VCaP (cell line): ENCODE results near the gene MINDY2.

Source experiments
- H3K27ac ChIP-seq: fragments of 450-650 bp; 2 replicates; pipeline ENCODE4 v1.5.1; 2017
- TF ChIP-seq, protein P1 (sequence below): fragments of 450-650 bp; conservative IDR thresholded peaks from 2 replicates; pipeline ENCODE4 v1.5.1; 2017; ENCODE audit warnings: mild to moderate bottlenecking, moderate library complexity

The MINDY2 gene

DNA sequence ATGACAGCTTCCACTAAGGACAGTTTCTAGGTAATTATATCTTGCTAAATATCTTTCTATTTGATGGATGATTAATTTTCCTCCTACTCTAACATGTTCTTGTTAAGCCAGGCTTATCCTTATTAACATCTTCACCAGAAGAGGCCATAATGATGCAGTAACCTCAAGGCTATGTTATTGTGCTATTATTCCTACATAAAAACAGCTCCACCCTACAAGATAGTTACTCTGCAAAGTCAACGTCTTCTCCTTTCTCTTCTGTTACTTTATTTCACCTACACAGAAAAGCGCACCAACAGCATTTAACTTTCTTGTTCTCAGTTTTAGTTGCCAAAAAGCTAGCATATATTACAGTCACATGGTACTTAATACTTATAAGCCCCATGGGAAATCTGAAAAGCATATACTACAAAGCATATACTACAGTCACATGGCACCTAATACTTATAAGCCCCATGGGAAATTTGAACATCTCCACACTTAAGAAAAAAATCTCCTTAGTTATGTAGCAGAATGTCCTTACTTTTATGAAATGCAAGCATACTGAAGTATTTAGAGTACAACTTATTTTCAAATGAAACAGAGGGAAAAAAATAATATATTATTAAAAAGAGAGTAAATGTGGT is 35.0 kb upstream of the MINDY2 start:
- TF ChIP-seq, protein P1, sequence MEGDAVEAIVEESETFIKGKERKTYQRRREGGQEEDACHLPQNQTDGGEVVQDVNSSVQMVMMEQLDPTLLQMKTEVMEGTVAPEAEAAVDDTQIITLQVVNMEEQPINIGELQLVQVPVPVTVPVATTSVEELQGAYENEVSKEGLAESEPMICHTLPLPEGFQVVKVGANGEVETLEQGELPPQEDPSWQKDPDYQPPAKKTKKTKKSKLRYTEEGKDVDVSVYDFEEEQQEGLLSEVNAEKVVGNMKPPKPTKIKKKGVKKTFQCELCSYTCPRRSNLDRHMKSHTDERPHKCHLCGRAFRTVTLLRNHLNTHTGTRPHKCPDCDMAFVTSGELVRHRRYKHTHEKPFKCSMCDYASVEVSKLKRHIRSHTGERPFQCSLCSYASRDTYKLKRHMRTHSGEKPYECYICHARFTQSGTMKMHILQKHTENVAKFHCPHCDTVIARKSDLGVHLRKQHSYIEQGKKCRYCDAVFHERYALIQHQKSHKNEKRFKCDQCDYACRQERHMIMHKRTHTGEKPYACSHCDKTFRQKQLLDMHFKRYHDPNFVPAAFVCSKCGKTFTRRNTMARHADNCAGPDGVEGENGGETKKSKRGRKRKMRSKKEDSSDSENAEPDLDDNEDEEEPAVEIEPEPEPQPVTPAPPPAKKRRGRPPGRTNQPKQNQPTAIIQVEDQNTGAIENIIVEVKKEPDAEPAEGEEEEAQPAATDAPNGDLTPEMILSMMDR, result no peak
- H3K27ac ChIP-seq, result no peak overlapping the region

DNA sequence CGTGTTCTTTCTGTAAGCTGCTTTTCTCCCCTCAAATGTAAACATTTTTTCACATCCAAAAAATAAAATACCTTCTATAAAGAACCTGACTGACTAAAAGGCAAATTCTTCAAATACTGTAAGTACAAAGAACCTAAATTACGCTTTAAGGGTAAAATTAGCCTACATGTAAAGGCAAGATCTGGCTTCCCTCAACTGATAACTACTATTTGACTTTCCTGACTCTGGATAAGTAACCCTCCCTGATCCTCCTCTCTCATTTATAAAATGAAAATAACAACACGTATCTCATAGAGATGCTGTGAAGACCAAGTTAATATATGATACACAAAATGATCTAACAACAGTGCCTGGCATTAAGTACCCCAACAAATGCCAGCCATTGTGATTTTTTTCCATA is 33.8 kb upstream of the MINDY2 start:
- H3K27ac ChIP-seq, result no peak overlapping the region
- TF ChIP-seq, protein P1, result no peak

DNA sequence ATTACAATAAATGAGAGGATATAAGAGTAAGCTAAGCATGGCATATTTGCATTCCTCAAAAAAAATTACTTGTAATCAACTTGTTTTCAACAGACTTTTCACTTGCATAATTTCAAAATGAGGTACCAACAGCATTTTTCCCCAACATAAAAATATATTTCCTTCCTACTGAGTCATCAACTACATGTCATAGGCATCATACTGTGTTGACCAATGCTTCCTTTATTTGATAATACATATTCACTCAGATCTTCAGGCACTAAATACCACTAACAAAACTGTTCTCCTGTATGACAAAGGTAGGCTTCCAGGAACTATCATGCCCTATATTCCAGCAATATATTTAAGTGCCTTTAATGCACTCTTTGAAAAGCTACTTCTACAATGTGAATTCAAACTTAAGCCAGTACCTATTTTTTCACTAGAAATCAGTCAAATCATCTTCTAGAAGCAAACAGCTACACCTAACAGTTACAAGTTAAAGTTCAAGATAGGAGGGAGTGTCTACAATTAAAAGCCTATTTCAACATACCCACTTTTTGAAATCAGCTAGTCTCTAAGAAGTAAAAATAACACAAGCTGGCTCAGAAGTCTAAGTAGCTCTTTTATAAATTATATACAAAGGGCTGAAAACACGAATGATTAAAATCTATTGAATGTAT is 32.9 kb upstream of the MINDY2 start:
- TF ChIP-seq, protein P1, result no peak
- no peak overlapping the region for H3K27ac ChIP-seq

DNA sequence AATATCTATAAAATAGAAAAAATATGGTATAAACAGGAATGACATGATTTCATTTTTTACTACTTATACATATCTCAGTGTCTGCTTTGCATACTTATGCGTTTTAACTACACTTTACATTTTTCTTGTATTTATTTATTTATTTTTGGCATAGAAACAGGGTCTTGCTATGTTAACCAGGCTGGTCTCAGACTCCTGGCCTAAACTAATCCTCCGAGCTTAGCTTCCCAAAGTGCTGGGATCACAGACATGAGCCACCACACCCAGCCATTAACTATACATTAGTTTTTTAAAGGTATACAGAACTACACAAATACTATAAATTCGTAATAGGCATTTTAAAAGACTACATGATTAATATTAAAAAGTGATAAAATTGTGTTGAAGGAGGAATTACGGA is 30.7 kb upstream of the MINDY2 start:
- TF ChIP-seq, protein P1, result no peak
- no peak overlapping the region for H3K27ac ChIP-seq

DNA sequence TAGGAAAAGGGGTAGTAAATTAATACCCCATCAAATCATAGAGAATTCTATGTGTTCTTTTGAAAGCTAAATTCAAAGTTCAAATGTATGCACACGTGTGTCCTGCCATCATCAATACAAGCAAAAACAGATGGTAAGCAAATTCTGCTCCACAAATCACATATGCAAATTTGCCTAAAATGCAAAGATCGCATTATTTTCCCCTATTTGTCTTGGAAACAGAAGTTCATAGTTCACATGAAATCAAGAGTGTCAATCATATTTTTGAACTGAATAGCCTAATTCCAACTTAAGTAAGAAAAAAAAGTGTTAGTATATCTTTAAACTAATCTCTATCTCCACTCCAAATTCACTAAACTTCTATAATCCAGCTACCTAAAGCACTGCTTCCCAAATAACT is 30.1 kb upstream of the MINDY2 start:
- TF ChIP-seq, protein P1, result no peak

DNA sequence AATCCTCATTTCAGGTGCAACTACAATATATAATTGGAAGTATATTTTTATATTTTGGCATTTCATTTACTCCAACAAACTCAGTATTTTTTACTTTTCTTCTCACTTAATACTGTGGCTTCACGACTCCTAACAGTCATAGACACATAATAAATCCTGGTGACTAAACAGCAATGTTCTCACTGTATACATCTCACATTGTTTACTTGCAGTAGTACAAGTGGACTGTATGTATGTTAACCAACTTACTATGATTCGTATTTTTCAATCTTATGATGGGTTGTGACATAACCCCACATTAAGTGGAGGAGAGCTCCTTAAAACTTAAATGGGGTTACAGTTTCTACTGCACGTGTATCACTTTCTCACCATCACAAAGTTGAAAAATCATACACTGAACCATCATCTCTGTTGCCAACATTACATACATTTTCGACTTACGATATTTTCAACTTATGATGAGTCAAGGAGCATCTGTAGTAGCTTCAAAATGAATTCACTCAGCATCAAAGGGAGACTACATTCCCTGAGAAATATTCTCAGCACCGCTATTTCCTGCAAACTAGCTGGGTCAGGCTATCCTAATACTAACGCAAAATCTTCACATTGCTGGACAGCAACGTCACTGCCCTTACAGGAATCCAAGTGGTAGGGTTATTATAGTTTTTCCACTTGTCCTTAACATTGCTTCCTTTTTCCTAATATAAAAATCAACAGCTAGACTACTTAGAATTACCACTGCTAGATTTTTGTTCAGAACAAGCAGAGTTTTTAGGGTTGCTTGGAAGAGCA is 28.9 kb upstream of the MINDY2 start:
- no peak overlapping the region for H3K27ac ChIP-seq

More for the DNA sequence above, 30.1 kb upstream of the MINDY2 start:
- H3K27ac ChIP-seq, result no peak overlapping the region

More for the DNA sequence above, 28.9 kb upstream of the MINDY2 start:
- TF ChIP-seq, protein P1, result no peak
